GM12873 (cell line): Measurements from ENCODE around the gene ATG9B.

Experiments
- TF ChIP-seq, protein P1 (sequence below): IDR thresholded peaks from 2 replicates; pipeline ENCODE4 v1.5.1; 2012; ENCODE audit warnings: low read depth, mild to moderate bottlenecking, moderate library complexity, low read length, control low read depth; ENCODE audit not compliant: insufficient read depth; ENCODE audit errors: missing control alignments

The ATG9B gene

DNA sequence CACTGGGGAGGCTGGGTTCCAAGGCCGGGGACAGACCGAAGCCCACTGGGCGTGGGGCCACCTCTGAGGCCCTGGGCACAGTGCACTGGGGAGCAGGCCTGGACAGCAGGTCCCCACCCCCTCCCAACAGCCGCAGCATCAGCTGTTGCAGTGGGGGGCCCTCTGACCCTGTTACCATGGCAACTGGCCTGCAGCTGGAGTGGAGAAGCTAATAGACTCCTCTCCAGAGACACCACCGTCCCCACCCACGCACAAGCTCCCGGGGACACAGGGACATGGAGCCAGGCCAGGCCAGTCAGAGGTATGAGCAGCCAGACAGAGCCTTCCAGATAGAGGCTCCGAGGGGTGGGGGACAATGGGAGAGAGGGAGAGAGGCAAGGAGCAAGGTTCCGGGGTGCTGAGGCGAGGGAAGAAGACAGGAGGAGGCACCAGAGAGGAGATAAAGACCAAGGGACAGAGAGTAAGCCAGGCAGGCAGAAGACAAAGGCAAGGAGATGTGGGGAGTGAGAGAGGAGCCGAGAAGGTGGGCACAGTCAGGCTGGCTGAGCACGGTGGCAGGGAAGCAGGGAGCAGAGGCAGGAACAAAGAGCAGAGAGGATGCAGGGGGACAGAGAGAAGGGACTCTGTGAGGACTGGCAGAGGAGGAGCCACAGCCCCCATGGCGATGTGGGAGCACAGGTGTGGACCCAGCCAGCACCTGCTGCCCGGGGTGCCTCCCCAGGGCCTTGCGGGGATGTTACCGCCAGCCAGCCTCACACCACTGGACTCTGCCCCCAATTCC, 52.9 kb downstream of the ATG9B start:
- TF ChIP-seq, protein P1, sequence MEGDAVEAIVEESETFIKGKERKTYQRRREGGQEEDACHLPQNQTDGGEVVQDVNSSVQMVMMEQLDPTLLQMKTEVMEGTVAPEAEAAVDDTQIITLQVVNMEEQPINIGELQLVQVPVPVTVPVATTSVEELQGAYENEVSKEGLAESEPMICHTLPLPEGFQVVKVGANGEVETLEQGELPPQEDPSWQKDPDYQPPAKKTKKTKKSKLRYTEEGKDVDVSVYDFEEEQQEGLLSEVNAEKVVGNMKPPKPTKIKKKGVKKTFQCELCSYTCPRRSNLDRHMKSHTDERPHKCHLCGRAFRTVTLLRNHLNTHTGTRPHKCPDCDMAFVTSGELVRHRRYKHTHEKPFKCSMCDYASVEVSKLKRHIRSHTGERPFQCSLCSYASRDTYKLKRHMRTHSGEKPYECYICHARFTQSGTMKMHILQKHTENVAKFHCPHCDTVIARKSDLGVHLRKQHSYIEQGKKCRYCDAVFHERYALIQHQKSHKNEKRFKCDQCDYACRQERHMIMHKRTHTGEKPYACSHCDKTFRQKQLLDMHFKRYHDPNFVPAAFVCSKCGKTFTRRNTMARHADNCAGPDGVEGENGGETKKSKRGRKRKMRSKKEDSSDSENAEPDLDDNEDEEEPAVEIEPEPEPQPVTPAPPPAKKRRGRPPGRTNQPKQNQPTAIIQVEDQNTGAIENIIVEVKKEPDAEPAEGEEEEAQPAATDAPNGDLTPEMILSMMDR, result no peak

DNA sequence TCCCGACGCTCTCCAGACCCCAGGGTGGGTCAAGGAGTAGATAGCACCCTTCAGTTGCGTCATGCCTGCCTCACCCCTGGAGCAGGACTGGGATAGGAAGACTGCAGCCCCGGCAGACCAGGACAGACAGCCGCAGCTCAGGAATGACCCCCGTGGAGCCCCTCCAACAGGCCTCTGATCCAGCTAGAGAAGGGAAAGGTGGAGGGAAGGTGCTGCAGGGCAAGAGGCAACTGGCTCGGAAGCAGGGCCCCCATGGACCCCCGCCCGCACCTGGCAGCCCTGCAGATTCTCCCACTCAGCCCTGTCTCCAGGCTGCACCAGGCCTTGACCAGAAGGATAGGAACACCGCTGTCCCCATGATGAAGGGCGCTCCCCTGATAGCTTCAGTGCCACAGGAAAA, 53.9 kb downstream of the ATG9B start:
- TF ChIP-seq, protein P1, result no peak

DNA sequence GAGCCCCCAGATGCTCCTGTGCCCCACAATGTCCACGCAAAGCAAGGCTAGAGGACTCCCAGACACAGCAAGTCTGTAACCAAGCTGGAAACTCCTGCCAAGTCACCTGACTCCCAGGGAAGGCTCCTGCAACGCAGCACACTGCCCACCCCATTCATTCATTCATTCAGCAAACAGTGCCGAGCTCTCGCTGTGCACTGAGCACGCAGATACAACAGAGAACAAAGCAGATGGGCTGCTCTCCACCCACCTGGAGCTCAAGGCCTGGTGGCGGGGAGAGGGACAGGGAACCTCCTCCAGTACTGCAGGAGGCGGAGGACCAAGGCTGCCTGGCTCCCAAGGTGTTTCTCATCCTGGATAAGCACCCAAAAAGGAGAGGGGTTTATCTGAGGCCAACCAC, 54.8 kb downstream of the ATG9B start:
- TF ChIP-seq, protein P1, result no peak

DNA sequence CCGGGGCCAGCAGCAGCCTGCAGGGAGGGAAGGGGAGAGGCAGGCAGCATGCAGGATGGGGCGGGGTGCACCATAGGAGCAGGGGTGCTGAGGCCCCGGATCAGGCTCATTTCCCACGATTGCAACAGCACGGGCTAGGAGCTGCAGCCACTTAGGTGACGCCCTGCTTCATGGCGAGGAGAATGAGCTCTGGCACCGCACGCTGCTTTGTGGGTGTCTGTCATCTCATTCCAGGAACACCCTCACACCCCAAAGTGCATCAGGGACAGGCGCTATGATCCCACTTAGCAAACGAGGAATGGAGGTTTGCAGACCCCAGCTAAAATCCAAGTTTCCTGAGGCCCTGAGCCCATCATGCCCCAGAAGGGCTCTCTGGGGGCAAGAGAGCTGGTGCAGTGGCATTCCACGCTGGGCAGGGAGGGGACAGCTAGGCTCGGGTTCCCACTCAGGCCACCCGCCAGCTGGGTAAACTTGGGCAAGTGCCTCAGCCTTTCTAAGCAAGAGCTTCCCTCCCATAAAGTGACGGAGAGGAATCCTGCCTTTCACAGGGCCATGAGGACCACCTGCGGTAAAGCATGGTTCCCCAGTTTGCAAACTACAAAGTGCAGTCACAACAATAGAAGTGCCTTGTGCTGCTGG, 55.4 kb downstream of the ATG9B start:
- TF ChIP-seq, protein P1, result no peak

DNA sequence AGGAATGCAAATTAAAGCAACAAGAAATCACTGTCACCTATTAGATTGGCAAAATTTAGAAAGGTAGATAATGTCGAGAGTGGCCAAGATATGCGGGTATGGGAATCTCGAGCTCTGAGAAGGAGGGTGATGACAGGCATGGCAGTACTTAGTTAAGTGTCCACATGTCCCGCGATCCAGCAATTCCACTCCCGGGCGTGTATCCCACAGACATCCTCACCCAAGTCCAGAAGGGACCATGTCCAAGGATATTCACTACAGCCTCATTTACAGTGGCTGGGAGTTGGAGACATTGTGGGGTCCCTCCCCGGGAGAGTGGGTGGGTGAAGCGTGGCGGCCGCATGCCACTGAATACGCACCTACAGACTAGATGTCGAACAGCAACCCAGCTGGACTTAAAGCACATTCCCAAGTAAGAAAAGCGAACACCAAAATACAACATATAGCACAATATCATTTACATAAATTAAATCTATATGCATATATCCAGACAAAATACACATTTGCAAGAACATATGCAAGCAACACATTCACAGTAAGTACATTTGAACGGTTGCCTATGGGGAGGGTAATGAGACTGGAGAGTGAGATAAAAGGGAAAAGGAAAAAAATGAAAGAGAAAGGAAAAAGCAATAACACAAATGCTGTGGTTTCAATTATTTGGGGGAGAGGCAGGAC, 56.1 kb downstream of the ATG9B start:
- TF ChIP-seq, protein P1, result no peak

DNA sequence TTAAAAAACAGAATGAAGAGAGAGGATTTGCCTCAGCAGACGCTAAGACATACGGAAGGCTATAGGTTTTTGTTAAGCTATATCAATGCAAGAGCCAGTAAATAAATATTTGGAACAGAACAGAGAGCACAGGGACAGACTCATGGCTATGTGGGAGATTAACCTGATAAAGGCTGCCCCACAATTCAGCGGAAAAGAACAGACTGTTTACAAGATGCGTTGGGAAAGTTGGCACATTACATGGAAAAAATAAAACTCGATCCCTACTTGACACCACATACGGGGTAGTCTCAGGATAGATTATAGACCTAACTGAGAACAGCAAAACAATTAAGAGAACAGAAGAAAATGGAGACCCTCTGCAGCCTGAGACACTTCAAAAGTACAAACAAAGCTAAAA, 56.9 kb downstream of the ATG9B start:
- TF ChIP-seq, protein P1, result no peak

DNA sequence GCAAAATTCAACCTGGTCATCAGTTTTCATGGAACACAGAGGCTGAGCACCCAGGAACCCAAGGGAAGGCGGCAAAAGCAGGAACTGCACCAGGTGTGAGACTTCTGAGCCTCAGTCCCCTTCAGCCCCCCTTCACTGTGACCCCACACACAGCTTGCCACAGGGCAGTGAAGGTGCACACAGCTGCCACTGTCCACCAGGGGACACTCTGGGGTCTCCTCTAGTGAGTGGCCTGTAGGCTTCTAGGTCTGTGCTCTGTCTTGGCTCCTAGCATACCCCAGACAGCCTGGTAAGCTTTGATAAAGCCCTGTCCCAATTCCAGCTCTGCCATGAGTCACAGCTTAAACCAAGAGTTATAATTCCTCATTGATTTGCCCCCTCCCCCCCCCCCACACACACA, 58.3 kb downstream of the ATG9B start:
- TF ChIP-seq, protein P1, result no peak
